GM23248 (cell line): ENCODE data around the gene CRNKL1. TPM values are rescaled to one million over a fixed set of nuclear protein-coding genes. Genes with fewer than 3 reads are reported as not detected.
A peak's percentile ranks its signal among the peaks of the same experiment; 100 is the strongest.

Experiments
- DNase-seq: peaks from one replicate; pipeline ENCODE4 v3.0.0-alpha.2; 2015
- H2AFZ ChIP-seq: fragments of 200-600 bp; sonication (generic); 2 replicates; pipeline ENCODE4 v1.6.1; 2016; ENCODE audit warnings: antibody characterized with exemption
- H3F3A ChIP-seq: fragments of 200-600 bp; sonication (generic); 2 replicates; pipeline ENCODE4 v1.6.1; 2016; ENCODE audit warnings: mild to moderate bottlenecking, antibody characterized with exemption, mixed run types; ENCODE audit not compliant: insufficient read depth
- H3K27ac ChIP-seq: fragments of 200-600 bp; sonication (generic); 2 replicates; pipeline ENCODE4 v1.5.1; 2016; ENCODE audit warnings: mild to moderate bottlenecking
- H3K27me3 ChIP-seq: fragments of 200-600 bp; sonication (generic); replicated peaks from 2 replicates; pipeline ENCODE4 v1.6.1; 2016; ENCODE audit warnings: mild to moderate bottlenecking; ENCODE audit not compliant: insufficient read depth
- H3K36me3 ChIP-seq: fragments of 200-600 bp; sonication (generic); 2 replicates; pipeline ENCODE4 v1.6.1; 2016; ENCODE audit warnings: low read depth, mild to moderate bottlenecking
- H3K4me1 ChIP-seq: fragments of 200-600 bp; sonication (generic); 2 replicates; pipeline ENCODE4 v1.6.1; 2016; ENCODE audit warnings: mild to moderate bottlenecking; ENCODE audit not compliant: insufficient read depth
- H3K4me2 ChIP-seq: fragments of 200-600 bp; sonication (generic); one replicate; pipeline ENCODE4 v1.6.1; 2016; ENCODE audit warnings: mild to moderate bottlenecking; ENCODE audit not compliant: unreplicated experiment
- H3K4me3 ChIP-seq: fragments of 200-600 bp; sonication (generic); 2 replicates; pipeline ENCODE4 v1.5.1; 2016; ENCODE audit warnings: mild to moderate bottlenecking
- H3K79me2 ChIP-seq: fragments of 200-600 bp; sonication (generic); 2 replicates; pipeline ENCODE4 v1.6.1; 2016; ENCODE audit warnings: mild to moderate bottlenecking; ENCODE audit not compliant: insufficient read depth
- H3K9ac ChIP-seq: fragments of 200-600 bp; sonication (generic); 2 replicates; pipeline ENCODE4 v1.6.1; 2016; ENCODE audit warnings: mild to moderate bottlenecking
- H3K9me2 ChIP-seq: fragments of 200-600 bp; sonication (generic); 2 replicates; pipeline ENCODE4 v1.6.1; 2016; ENCODE audit warnings: mixed run types, mild to moderate bottlenecking, moderate library complexity; ENCODE audit not compliant: insufficient read depth
- H3K9me3 ChIP-seq: fragments of 200-600 bp; sonication (generic); one replicate; pipeline ENCODE4 v1.6.1; 2017; ENCODE audit warnings: low read depth
- H4K20me1 ChIP-seq: fragments of 200-600 bp; sonication (generic); 2 replicates; pipeline ENCODE4 v1.6.0; 2016; ENCODE audit not compliant: insufficient read depth
- EZH2 ChIP-seq: fragments of 200-600 bp; sonication (generic); IDR thresholded peaks from 2 replicates; pipeline ENCODE4 v1.6.1; 2018; ENCODE audit warnings: antibody characterized with exemption, mild to moderate bottlenecking; ENCODE audit not compliant: insufficient read depth, poor library complexity, severe bottlenecking
- EZH2phosphoT487 ChIP-seq: fragments of 200-600 bp; sonication (generic); IDR thresholded peaks from 2 replicates; pipeline ENCODE4 v1.6.1; 2018; ENCODE audit warnings: antibody characterized with exemption, moderate library complexity, mild to moderate bottlenecking, low read depth; ENCODE audit not compliant: insufficient read depth
- WGBS, 2 experiments: methylation state at CpG; one replicate each; pipeline ENCODE4 v1.1.6; 2015 to 2017; ENCODE audit warnings: low lambda C conversion rate in 2 of 2, low coverage in 1 of 2; ENCODE audit errors: missing lambda C conversion rate in 2 of 2; 5-methylcytosine and 5-hydroxymethylcytosine counted together
- in situ Hi-C: fragments of 300-500 bp; cut with MboI; formaldehyde crosslinking; loops from 2 replicates; pipeline ENCODE4 v1.15.0; 2020
- polyA plus RNA-seq: library from polyadenylated mRNA; unstranded; fragments of >200 nt; fragmentation: Nextera tagmentation; extraction: Ambion mirVana; gene quantifications from 2 replicates; pipeline ENCODE4 v1.2.1, GENCODE V29; 2016
- total RNA-seq: library from RNA; depleted of rRNA; stranded (reverse); fragments of >200 nt; shearing (Covaris generic); gene quantifications from 2 replicates; pipeline ENCODE4 v1.2.3, GENCODE V29; 2014; rRNA removed

CRNKL1 gene
- total RNA-seq (24.2 and 33.9 TPM in 2 replicates), polyA plus RNA-seq (16.6 and 16.9 TPM in 2 replicates)

DNA sequence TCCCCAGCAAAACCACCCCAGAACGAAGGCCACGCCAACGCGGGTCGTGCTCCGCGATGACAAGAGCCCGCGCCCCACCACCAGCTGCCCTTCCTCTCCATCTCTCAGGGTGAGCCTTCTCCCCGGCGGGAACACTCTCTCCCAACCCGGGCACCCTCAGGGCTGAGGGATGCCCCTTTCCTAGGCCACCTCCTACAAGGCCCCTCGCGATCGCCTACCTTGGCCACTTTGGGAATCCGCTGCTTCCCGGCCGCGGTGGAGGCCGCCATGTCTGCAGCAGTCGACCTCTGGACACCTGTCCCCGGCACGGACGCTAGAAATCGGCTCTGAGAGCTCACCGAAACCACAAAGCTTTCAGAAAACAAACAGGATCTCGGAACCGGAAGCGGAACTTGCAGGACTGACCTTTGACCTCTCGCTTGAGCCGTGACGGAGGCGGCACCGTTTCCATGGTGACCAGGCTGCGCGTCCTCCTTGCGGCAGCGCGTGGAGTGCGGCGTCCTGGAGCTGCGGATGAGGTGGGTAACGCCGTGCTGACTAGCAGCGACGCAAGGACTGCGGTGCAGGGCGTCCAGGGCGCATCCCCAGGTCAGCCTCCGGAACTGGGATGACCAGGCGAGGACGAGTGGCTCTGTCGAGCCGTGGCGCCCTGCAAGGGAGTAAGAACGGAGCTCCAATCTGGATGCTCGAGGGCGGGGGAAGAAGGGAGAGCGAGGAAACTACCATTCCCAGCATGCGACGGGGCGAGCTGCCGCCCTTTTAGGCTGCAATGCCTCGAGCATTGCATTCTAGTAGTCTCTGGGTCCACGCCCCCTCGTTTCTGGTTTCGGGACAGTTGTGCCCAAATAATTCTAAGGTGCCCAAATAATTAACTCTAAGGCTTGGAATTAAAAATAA, at the start of gene CRNKL1, which contains the start of gene CFAP61:
Gene CRNKL1 (minus strand): TSS at position 393 of the 897 bp plus-strand sequence. CDS start 124 bp downstream, at position 269.
Gene CFAP61 (plus strand): TSS at position 459 of the 897 bp plus-strand sequence. CDS start 4,122 bp downstream, outside the sequence.
- 1% methylated on average over 64 to 67 of the region's 67 CpGs for WGBS, 2 experiments
- in situ Hi-C loops: no loop called here
- peak within 1 kb of the TSS; percentile 86 for H2AFZ ChIP-seq
- H3K9me2 ChIP-seq: no peaks in the 10 kb centered on the region
- H3K79me2 ChIP-seq: peaks cover 24% of the 10 kb centered on the region
- H3K27ac ChIP-seq: peak within 1 kb of the TSS; percentile 82
- TF ChIP-seq EZH2 (no peak), EZH2phosphoT487 (no peak)
- peaks cover 26% of the 10 kb centered on the region; the same call in 1 of the 2 replicates for H3K36me3 ChIP-seq
- H3F3A ChIP-seq: 0 out of 2 replicates have a peak, but pooled peaks cover 3% of the 10 kb centered on the region
- H3K4me3 ChIP-seq: peak within 1 kb of the TSS; percentile 99
- no peaks in the 10 kb centered on the region for H4K20me1 ChIP-seq
- H3K9me3 ChIP-seq: no peaks in the 10 kb centered on the region
- no peaks in the 10 kb centered on the region for H3K27me3 ChIP-seq
- DNase-seq: peak; percentile 99
- H3K9ac ChIP-seq: peak within 1 kb of the TSS; percentile 92
- H3K4me2 ChIP-seq: peak within 1 kb of the TSS; percentile 99
- H3K4me1 ChIP-seq: peaks cover 13% of the 10 kb centered on the region

DNA sequence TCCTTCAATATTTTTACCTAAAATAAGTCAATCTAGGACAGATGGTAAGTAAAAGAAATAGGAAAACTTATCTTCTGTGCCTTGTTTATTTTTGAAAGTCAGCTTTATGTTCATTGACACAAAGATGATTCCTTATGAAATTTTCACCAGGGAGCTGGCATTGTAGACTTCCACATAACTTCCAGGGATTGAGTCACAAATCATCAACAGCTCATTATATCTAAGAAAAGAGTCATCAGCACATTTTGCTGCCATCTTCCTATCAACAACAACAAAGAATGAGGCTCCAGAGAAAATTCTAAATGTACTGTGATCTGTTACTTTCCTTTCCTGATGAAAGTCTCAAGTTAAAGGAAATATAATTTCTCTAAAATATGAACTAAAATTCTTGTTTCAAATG, 48.6 kb upstream of the CRNKL1 start:
- in situ Hi-C loops: no loop called here
- H3K9ac ChIP-seq: no peak overlapping the region
- H3K27ac ChIP-seq: no peak overlapping the region
- H3K4me2 ChIP-seq: no peak overlapping the region
- H3K4me3 ChIP-seq: no peak overlapping the region
- H3F3A ChIP-seq: no peaks in the 10 kb centered on the region
- no peaks in the 10 kb centered on the region for H4K20me1 ChIP-seq
- no peaks in the 10 kb centered on the region for H3K79me2 ChIP-seq
- no peaks in the 10 kb centered on the region for H3K4me1 ChIP-seq
- no peak for TF ChIP-seq EZH2phosphoT487
- TF ChIP-seq EZH2: no peak
- no peak for DNase-seq
- H3K9me3 ChIP-seq: no peaks in the 10 kb centered on the region
- H3K27me3 ChIP-seq: peaks cover 8% of the 10 kb centered on the region; the same call in 1 of the 2 replicates
- H3K9me2 ChIP-seq: no peaks in the 10 kb centered on the region
- H2AFZ ChIP-seq: no peak overlapping the region
- no peaks in the 10 kb centered on the region for H3K36me3 ChIP-seq

DNA sequence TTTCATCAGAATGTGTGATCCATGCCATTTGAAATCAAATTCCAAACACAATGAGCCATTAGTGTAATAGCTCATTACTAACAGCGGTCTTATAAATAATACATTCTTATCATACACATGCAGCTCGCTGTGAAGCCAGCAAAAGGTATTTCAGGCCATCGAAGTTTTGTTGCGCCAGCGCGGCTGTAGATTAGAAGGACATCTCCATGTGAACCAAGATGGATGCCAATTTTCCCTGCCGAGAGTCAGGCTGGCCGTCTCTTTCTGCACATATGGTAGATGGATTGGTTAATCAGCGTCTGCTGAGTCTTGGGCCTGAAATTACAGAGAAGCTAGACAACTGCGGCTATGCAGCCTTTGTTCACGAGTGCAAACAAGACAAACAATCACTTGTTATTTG, 44.2 kb upstream of the CRNKL1 start:
- in situ Hi-C loops: loop anchor here (25.0 kb wide), 1 partner anchor 466 kb away; no protein-coding TSS in a partner anchor
- DNase-seq: peak; percentile 29
- TF ChIP-seq EZH2phosphoT487 (no peak), EZH2 (no peak)

DNA sequence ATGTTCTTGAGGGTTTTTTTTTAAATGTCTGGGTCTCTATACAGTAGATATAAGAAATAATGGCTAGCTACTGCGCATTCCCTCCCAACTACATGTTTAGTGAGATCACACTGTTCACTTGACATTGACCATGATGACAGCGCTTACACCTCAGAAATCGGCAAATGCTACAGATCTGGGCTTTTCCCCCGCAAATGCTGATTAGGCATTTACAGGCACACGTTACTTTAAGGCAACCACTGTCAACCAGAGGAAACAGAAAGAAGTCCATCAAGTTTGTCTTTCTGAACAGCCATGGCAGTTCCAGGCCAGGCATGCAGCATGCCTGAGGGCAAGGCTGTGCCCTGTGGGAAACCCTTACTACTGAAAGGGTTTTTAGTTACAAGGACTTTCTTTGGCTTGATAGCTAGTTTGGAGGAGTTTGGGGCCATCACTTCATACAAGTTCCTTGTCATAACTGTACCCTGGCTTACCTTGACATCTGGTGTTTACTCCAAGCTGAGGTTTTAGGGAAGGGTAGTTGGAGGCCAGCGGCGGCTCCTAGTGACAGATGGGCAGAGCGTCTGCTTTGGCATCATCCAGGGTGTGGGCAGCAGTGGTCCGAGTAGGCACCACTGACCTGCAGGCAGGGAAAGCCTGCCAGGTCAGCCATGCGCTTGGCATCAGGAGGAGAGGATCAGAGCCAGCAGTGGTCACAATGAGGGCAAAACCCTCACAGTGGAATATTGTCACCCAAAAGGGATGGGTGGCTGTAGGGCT, 43.0 kb upstream of the CRNKL1 start:
- Histone ChIP-seq H3K27ac (no peak overlapping the region), H3K9me2 (no peaks in the 10 kb centered on the region), H3K4me2 (no peak overlapping the region), H3F3A (no peaks in the 10 kb centered on the region), H3K79me2 (no peaks in the 10 kb centered on the region), H3K36me3 (no peaks in the 10 kb centered on the region), H3K9ac (no peak overlapping the region), H2AFZ (no peak overlapping the region), H3K4me1 (no peaks in the 10 kb centered on the region), H3K4me3 (no peak overlapping the region), H4K20me1 (no peaks in the 10 kb centered on the region), H3K9me3 (no peaks in the 10 kb centered on the region), H3K27me3 (no peaks in the 10 kb centered on the region)
- in situ Hi-C loops: loop anchor here (25.0 kb wide), 1 partner anchor 467 kb away; no protein-coding TSS in a partner anchor
- no peak for DNase-seq
- WGBS, 2 experiments: 83 to 87% methylated on average over 10 of the region's 10 CpGs
- TF ChIP-seq EZH2 (no peak), EZH2phosphoT487 (no peak)

More for the DNA sequence above, 44.2 kb upstream of the CRNKL1 start:
- H3K36me3 ChIP-seq: no peaks in the 10 kb centered on the region
- no peaks in the 10 kb centered on the region for H3K9me3 ChIP-seq
- H3K9me2 ChIP-seq: no peaks in the 10 kb centered on the region
- 4 to 5% methylated on average over 11 of the region's 11 CpGs for WGBS, 2 experiments
- H3K4me3 ChIP-seq: no peak overlapping the region
- H3K4me1 ChIP-seq: no peaks in the 10 kb centered on the region
- H3K79me2 ChIP-seq: no peaks in the 10 kb centered on the region
- no peak overlapping the region for H3K27ac ChIP-seq
- no peaks in the 10 kb centered on the region for H4K20me1 ChIP-seq
- no peaks in the 10 kb centered on the region for H3K27me3 ChIP-seq
- no peak overlapping the region for H3K9ac ChIP-seq
- no peaks in the 10 kb centered on the region for H3F3A ChIP-seq
- no peak overlapping the region for H3K4me2 ChIP-seq
- peak overlapping the region; percentile 27; the same call in 1 of the 2 replicates for H2AFZ ChIP-seq
